HAP-1 (cell line): ENCODE results near the gene CIBAR2.

Experiments
- DNase-seq, 2 experiments: peaks; one replicate each; pipeline ENCODE4 v3.0.0-alpha.2; 2016 to 2020; ENCODE audit warnings: low spot score in 2 of 2
- H3K27me3 ChIP-seq: fragments of 250-450 bp; sonication (Bioruptor Pico); 2 replicates; pipeline ENCODE4 v1.5.1; 2020; ENCODE audit warnings: low read depth, mild to moderate bottlenecking, moderate library complexity
- H3K36me3 ChIP-seq: fragments of 250-450 bp; sonication (Bioruptor Pico); replicated peaks from 2 replicates; pipeline ENCODE4 v1.5.1; 2020; ENCODE audit warnings: mild to moderate bottlenecking
- H3K4me1 ChIP-seq: fragments of 250-450 bp; sonication (Bioruptor Pico); 2 replicates; pipeline ENCODE4 v1.5.1; 2020; ENCODE audit warnings: mild to moderate bottlenecking
- H3K4me3 ChIP-seq: fragments of 250-450 bp; sonication (Bioruptor Pico); 2 replicates; pipeline ENCODE4 v1.5.1; 2020; ENCODE audit warnings: mild to moderate bottlenecking, moderate library complexity
- H3K9me3 ChIP-seq: fragments of 250-450 bp; sonication (Bioruptor Pico); 2 replicates; pipeline ENCODE4 v1.5.1; 2020; ENCODE audit warnings: mild to moderate bottlenecking, moderate library complexity
- in situ Hi-C: fragments of 300-500 bp; cut with MboI; formaldehyde crosslinking; loops from 3 replicates; pipeline ENCODE4 v1.14.3; 2020; ENCODE audit warnings: low sequenced_read_pairs, inconsistent platforms, mixed read lengths

The CIBAR2 gene

GRCh38 chr16:85112364-85112763 lies at the start of gene CIBAR2:
CIBAR2 (minus strand) TSS chr16:85112472; CDS start chr16:85112352, 120 bp downstream.
- Histone ChIP-seq H3K4me3 (no peak within 1 kb of the TSS), H3K36me3 (no peaks in the 10 kb centered on the region), H3K27me3 (no peaks in the 10 kb centered on the region), H3K9me3 (no peaks in the 10 kb centered on the region), H3K4me1 (peaks cover 3% of the 10 kb centered on the region)
- DNase-seq, result no peak
- in situ Hi-C loops, result loop anchor here (10.0 kb wide), 1 partner anchor 502 kb away; the partner anchor contains the start of gene GSE1

DNA sequence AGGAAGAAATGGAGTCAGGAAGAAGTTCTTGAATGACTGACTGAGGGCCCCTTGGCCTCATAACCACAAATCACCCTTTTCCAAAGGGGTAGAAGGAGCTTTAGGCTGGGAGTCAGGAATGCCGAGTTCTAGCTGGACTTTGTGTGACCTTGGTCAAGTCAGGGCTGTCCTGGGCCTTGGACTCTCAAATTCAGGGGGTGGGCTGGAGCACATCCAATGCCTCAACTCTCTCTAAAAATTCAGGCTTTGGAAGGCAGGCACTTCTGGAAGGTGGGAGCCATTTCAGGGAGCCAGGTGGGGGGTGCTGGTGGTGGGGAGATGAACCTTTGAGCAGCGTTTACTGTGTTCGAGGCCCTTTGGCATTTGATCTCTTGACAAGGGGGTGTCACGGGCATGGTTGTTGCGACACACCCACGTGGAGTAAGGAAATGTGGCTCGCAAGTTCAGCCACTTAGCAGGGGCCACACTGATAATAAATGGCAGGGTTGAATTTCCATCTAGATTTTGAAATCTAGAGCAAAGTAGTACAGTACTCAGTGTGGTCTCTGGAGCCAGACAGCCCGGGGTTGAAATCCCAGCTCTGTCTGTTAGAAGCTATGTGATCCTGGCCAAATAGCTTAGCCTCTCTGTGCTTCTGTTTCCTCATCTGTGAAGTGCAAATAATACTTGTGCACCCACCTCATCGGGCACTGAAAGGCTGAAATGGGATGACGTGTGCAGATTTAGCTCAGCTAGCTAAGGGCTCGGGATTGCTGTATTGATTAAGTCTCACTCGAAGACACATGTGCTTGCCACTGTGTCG lies 47.1 kb upstream of the CIBAR2 start:
- Histone ChIP-seq H3K27me3 (no peaks in the 10 kb centered on the region), H3K4me1 (no peaks in the 10 kb centered on the region), H3K9me3 (no peaks in the 10 kb centered on the region), H3K36me3 (no peaks in the 10 kb centered on the region), H3K4me3 (no peak overlapping the region)
- in situ Hi-C loops, result no loop called here
- no peak for DNase-seq

GRCh38 chr16:85158743-85159178 lies 46.5 kb upstream of the CIBAR2 start:
- in situ Hi-C loops, result no loop called here
- H3K9me3 ChIP-seq, result no peaks in the 10 kb centered on the region
- H3K27me3 ChIP-seq, result no peaks in the 10 kb centered on the region
- H3K36me3 ChIP-seq, result no peaks in the 10 kb centered on the region
- DNase-seq, result no peak
- H3K4me3 ChIP-seq, result no peak overlapping the region
- no peaks in the 10 kb centered on the region for H3K4me1 ChIP-seq

GRCh38 chr16:85157813-85158742 lies 45.8 kb upstream of the CIBAR2 start:
- in situ Hi-C loops, result no loop called here
- no peak for DNase-seq

GRCh38 chr16:85157372-85157771 lies 45.1 kb upstream of the CIBAR2 start:
- no peak for DNase-seq
- no peak overlapping the region for H3K4me3 ChIP-seq
- H3K9me3 ChIP-seq, result no peaks in the 10 kb centered on the region
- in situ Hi-C loops, result no loop called here
- H3K4me1 ChIP-seq, result no peaks in the 10 kb centered on the region
- H3K36me3 ChIP-seq, result no peaks in the 10 kb centered on the region
- no peaks in the 10 kb centered on the region for H3K27me3 ChIP-seq

More at GRCh38 chr16:85157813-85158742, 45.8 kb upstream of the CIBAR2 start:
- H3K4me1 ChIP-seq, result no peaks in the 10 kb centered on the region
- no peak overlapping the region for H3K4me3 ChIP-seq
- H3K36me3 ChIP-seq, result no peaks in the 10 kb centered on the region
- H3K27me3 ChIP-seq, result no peaks in the 10 kb centered on the region
- H3K9me3 ChIP-seq, result no peaks in the 10 kb centered on the region

GRCh38 chr16:85156869-85157268 lies 44.6 kb upstream of the CIBAR2 start:
- no peak overlapping the region for H3K4me3 ChIP-seq
- no peaks in the 10 kb centered on the region; the same call in 1 of the 2 replicates for H3K27me3 ChIP-seq
- no peaks in the 10 kb centered on the region for H3K4me1 ChIP-seq
- H3K36me3 ChIP-seq, result no peaks in the 10 kb centered on the region
- in situ Hi-C loops, result no loop called here
- H3K9me3 ChIP-seq, result no peaks in the 10 kb centered on the region
- no peak for DNase-seq

DNA sequence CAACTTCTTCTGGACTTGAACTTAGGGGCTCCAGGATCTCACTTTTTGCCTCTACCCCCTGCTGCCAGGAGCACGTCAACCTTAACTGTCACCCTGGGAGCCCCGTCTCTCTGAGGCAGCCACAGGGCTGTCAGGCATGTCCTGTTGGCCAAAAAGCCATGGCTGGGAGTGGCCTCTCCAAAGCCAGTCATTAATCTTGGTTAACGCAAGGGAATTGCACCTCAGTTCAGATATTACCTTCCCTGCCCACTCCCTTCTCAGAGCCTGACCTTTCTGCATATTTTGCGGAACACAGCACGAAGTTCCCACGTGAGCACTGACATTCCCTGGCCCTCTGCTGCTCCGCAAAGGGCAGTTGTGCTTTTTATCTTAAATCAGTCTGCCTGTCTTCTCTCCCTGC lies 44.2 kb upstream of the CIBAR2 start:
- no peak for DNase-seq
- Histone ChIP-seq H3K36me3 (no peaks in the 10 kb centered on the region), H3K4me1 (no peaks in the 10 kb centered on the region), H3K4me3 (no peak overlapping the region), H3K27me3 (no peaks in the 10 kb centered on the region; the same call in 1 of the 2 replicates), H3K9me3 (no peaks in the 10 kb centered on the region)
- in situ Hi-C loops, result no loop called here

DNA sequence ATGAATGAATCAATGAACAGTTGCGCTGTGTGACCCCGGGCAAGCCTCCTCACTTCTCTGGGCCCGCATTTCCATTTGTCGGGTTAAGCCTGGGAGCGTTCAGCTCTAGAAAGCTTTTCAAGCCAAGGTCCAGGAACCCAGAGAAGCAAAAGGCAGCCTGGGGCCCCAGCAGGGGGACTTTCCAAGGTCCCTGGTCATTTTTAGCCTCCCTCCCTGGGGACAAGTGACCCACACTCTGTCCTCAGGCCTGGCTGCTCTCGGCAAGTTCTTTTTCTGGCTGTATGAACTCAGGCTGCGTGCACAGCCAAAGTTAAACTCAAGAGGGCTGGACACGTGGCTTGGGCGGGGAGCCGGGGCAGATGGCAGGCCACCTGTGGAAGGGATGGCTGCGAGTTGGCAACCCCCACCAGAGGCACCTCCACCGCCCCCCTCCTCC lies 41.4 kb upstream of the CIBAR2 start:
- no peaks in the 10 kb centered on the region for H3K9me3 ChIP-seq
- H3K4me1 ChIP-seq, result no peaks in the 10 kb centered on the region
- H3K4me3 ChIP-seq, result no peak overlapping the region
- no peaks in the 10 kb centered on the region for H3K36me3 ChIP-seq
- H3K27me3 ChIP-seq, result no peaks in the 10 kb centered on the region; the same call in 1 of the 2 replicates
- no peak for DNase-seq
- in situ Hi-C loops, result no loop called here

DNA sequence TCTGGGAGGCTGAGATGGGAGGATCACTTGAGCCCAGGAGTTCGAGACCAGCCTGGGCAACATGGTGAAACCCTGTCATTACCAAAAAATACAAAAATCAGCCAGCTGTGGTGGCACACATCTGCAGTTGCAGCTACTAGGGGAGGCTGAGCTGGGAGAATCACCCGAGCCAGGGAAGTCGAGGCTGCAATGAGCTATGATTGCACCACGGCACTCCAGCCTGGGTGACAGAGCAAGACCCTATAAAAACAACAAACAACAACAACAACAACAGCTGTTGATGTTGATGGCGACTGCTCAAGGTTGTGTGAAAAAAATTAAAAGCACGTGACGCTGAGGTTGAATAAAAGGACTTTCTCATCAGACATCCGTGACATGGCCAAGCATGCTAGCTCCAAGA lies 40.8 kb upstream of the CIBAR2 start:
- no peak for DNase-seq
- Histone ChIP-seq H3K36me3 (no peaks in the 10 kb centered on the region), H3K4me3 (no peak overlapping the region), H3K9me3 (no peaks in the 10 kb centered on the region), H3K4me1 (no peaks in the 10 kb centered on the region), H3K27me3 (no peaks in the 10 kb centered on the region; the same call in 1 of the 2 replicates)
- in situ Hi-C loops, result no loop called here

- Histone ChIP-seq H3K4me1 (no peaks in the 10 kb centered on the region), H3K4me3 (no peak overlapping the region), H3K27me3 (no peaks in the 10 kb centered on the region; the same call in 1 of the 2 replicates), H3K9me3 (no peaks in the 10 kb centered on the region), H3K36me3 (no peaks in the 10 kb centered on the region)
- in situ Hi-C loops, result no loop called here
- DNase-seq, result no peak
These were observed 40.2 kb upstream of the CIBAR2 start for GRCh38 chr16:85152414-85153030.

GRCh38 chr16:85151603-85152413 lies 39.5 kb upstream of the CIBAR2 start:
- in situ Hi-C loops, result no loop called here
- Histone ChIP-seq H3K4me1 (0 out of 2 replicates have a peak, but pooled peaks cover 2% of the 10 kb centered on the region), H3K4me3 (no peak overlapping the region), H3K27me3 (no peaks in the 10 kb centered on the region; the same call in 1 of the 2 replicates), H3K36me3 (no peaks in the 10 kb centered on the region), H3K9me3 (no peaks in the 10 kb centered on the region)
- DNase-seq, result no peak

DNA sequence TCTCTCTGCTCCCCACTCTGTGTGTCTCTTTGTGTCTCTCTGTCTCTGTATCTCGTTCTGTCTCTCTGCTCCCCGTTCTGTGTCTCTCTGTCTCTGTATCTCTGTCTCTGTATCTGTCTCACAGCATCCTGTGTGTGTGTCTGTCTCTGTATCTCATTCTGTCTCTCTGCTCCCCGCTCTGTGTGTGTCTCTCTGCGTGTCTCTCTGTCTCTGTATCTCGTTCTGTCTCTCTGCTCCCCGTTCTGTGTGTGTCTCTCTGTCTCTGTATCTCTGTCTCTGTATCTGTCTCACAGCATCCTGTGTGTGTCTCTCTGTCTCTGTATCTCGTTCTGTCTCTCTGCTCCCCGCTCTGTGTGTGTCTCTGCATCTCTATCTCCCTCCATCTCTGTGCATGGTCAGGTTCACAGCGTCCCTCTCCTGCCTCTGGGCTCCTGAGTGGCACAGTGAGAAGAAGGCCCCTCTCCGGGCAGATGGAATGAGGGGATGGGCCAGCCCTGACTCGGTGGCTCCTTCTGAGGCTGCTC lies 38.9 kb upstream of the CIBAR2 start:
- no peak for DNase-seq
- in situ Hi-C loops, result no loop called here

More for the DNA sequence above, 38.9 kb upstream of the CIBAR2 start:
- Histone ChIP-seq H3K4me3 (no peak overlapping the region), H3K9me3 (no peaks in the 10 kb centered on the region), H3K36me3 (no peaks in the 10 kb centered on the region), H3K4me1 (0 out of 2 replicates have a peak, but pooled peaks cover 2% of the 10 kb centered on the region), H3K27me3 (no peaks in the 10 kb centered on the region; the same call in 1 of the 2 replicates)
